B cell (primary cell): ENCODE data around the gene RCC1.

ENCODE experiments used
- CTCF ChIP-seq: fragments of 200-600 bp; IDR thresholded peaks from one replicate; pipeline ENCODE4 v1.8.0; 2022; ENCODE audit warnings: antibody characterized with exemption, mild to moderate bottlenecking
- EZH2 ChIP-seq: IDR thresholded peaks from 2 replicates; pipeline ENCODE4 v1.6.1; 2012; ENCODE audit warnings: borderline replicate concordance, low read depth, mild to moderate bottlenecking, moderate library complexity, low read length; ENCODE audit not compliant: insufficient read depth, poor library complexity, severe bottlenecking

GRCh38 chr1:28565726-28566125 is 59.9 kb downstream of the RCC1 start:
- TF ChIP-seq CTCF, result no peak
- TF ChIP-seq EZH2, result no peak
